H1 (cell line): Measurements from ENCODE around the gene UBE2B. TPM values are rescaled to one million over a fixed set of nuclear protein-coding genes. Genes with fewer than 3 reads are reported as not detected.
A peak's percentile ranks its signal among the peaks of the same experiment; 100 is the strongest.

Experiments used
- ASH2L ChIP-seq: fragments of 200-600, 300-600 bp; sonication (generic); IDR thresholded peaks from one replicate; pipeline ENCODE4 v1.7.1; 2017; ENCODE audit warnings: low read length
- ATF3 ChIP-seq: IDR thresholded peaks from 2 replicates; pipeline ENCODE4 v1.6.1; 2011; ENCODE audit warnings: low read depth, mild to moderate bottlenecking, low read length; ENCODE audit not compliant: insufficient read depth
- BACH1 ChIP-seq: IDR thresholded peaks from 2 replicates; pipeline ENCODE4 v1.6.1; 2012; ENCODE audit warnings: low read length, improper control_type of control experiment
- BCL11A ChIP-seq, 2 experiments: IDR thresholded peaks; one replicate each; pipeline ENCODE4 v1.6.1; 2011; ENCODE audit warnings: low read depth in 2 of 2, low read length in 2 of 2, mild to moderate bottlenecking in 2 of 2
- BRCA1 ChIP-seq: IDR thresholded peaks from 2 replicates; pipeline ENCODE4 v1.6.1; 2012; ENCODE audit warnings: low read depth, low read length, improper control_type of control experiment
- CHD1 ChIP-seq: IDR thresholded peaks from 2 replicates; pipeline ENCODE4 v1.6.1; 2012; ENCODE audit warnings: low read depth, low read length, improper control_type of control experiment
- EP300 ChIP-seq, 2 experiments: IDR thresholded peaks; 1 replicate in 1 of 2; 2 replicates in 1 of 2; pipeline ENCODE4 v1.6.1; 2011 to 2012; ENCODE audit warnings: low read depth in 2 of 2, low read length in 2 of 2, mild to moderate bottlenecking in 2 of 2, borderline replicate concordance in 1 of 2, inconsistent platforms in 1 of 2, moderate library complexity in 1 of 2
- GABPA ChIP-seq: IDR thresholded peaks from 2 replicates; pipeline ENCODE4 v1.6.1; 2011; ENCODE audit warnings: mild to moderate bottlenecking, low read length, moderate library complexity, borderline replicate concordance; ENCODE audit not compliant: insufficient read depth
- GTF2F1 ChIP-seq: IDR thresholded peaks from 2 replicates; pipeline ENCODE4 v1.6.1; 2012; ENCODE audit warnings: low read depth, low read length, improper control_type of control experiment, borderline replicate concordance
- JUN ChIP-seq: IDR thresholded peaks from 2 replicates; pipeline ENCODE4 v1.6.1; 2011; ENCODE audit warnings: low read depth, mild to moderate bottlenecking, improper control_type of control experiment, low read length
- PHF8 ChIP-seq: fragments of 200-600 bp; sonication (generic); conservative IDR thresholded peaks from 2 replicates; pipeline ENCODE4 v1.7.1; 2012; ENCODE audit warnings: low read depth, mild to moderate bottlenecking, inconsistent platforms, low read length, moderate library complexity
- POLR2AphosphoS5 ChIP-seq: IDR thresholded peaks from 2 replicates; pipeline ENCODE4 v1.6.1; 2011; ENCODE audit warnings: low read depth, low read length
- RNF2 ChIP-seq: fragments of 200-900, 300-1000 bp; sonication (generic); IDR thresholded peaks from 2 replicates; pipeline ENCODE4 v1.7.1; 2016; ENCODE audit warnings: borderline replicate concordance, low read depth, mild to moderate bottlenecking, antibody characterized with exemption, low read length; ENCODE audit not compliant: poor library complexity, severe bottlenecking; ENCODE audit errors: missing control alignments
- RXRA ChIP-seq: IDR thresholded peaks from 2 replicates; pipeline ENCODE4 v1.6.1; 2011; ENCODE audit warnings: low read depth, mild to moderate bottlenecking, low read length, moderate library complexity; ENCODE audit not compliant: insufficient read depth
- SAP30 ChIP-seq: fragments of 300-600 bp; sonication (generic); IDR thresholded peaks from 2 replicates; pipeline ENCODE4 v1.7.1; 2012; ENCODE audit warnings: low read length, moderate library complexity, mild to moderate bottlenecking, inconsistent platforms; ENCODE audit not compliant: insufficient read depth, insufficient replicate concordance
- SIX5 ChIP-seq: IDR thresholded peaks from 2 replicates; pipeline ENCODE4 v1.6.1; 2011; ENCODE audit warnings: mild to moderate bottlenecking, low read depth, low read length
- SP2 ChIP-seq: IDR thresholded peaks from 2 replicates; pipeline ENCODE4 v1.6.1; 2012; ENCODE audit warnings: mild to moderate bottlenecking, low read length, inconsistent platforms
- SP4 ChIP-seq: IDR thresholded peaks from 2 replicates; pipeline ENCODE4 v1.6.1; 2012; ENCODE audit warnings: low read length, inconsistent platforms
- SRF ChIP-seq: IDR thresholded peaks from 2 replicates; pipeline ENCODE4 v1.6.1; 2011; ENCODE audit warnings: mild to moderate bottlenecking, low read depth, low read length, moderate library complexity
- TAF7 ChIP-seq: optimal IDR thresholded peaks from 2 replicates; pipeline ENCODE3; 2011; ENCODE audit warnings: low read depth, mild to moderate bottlenecking, inconsistent platforms, low read length, moderate library complexity, borderline replicate concordance
- TBP ChIP-seq: IDR thresholded peaks from 2 replicates; pipeline ENCODE4 v1.6.1; 2011; ENCODE audit warnings: low read depth, low read length, improper control_type of control experiment
- TCF12 ChIP-seq: IDR thresholded peaks from 2 replicates; pipeline ENCODE4 v1.6.1; 2011; ENCODE audit warnings: low read depth, mild to moderate bottlenecking, low read length
- ZNF274 ChIP-seq: IDR thresholded peaks from 2 replicates; pipeline ENCODE4 v1.7.0; 2012; ENCODE audit warnings: low read length, borderline replicate concordance; ENCODE audit errors: extremely low read depth
- polyA plus RNA-seq, 7 experiments: library from polyadenylated mRNA; depleted of rRNA in 3 of 7; stranded (reverse) in 5 of 7; unstranded in 2 of 7; fragments of >200 nt in 5 of 7; fragments of 200-250 nt in 2 of 7; gene quantifications; 1 replicate in 5 of 7; 2 replicates in 1 of 7; 4 replicates in 1 of 7; pipeline versions ENCODE4 v1.2.1 to v1.2.3, GENCODE V29; 2011 to 2013; ENCODE audit warnings: missing spikeins in 2 of 7, mixed read lengths in 2 of 7
- total RNA-seq: library from RNA; stranded (reverse); fragmentation: NEBNext Ultra II Directional; extraction: Animal tissue kit (Norgen Biotek cat#: 25700); gene quantifications from 2 replicates; pipeline ENCODE4 v1.2.1, GENCODE V29; 2021
- TF ChIP-seq, protein P1 (sequence below): IDR thresholded peaks from 2 replicates; pipeline ENCODE4 v1.6.1; 2012; ENCODE audit warnings: inconsistent platforms

UBE2B gene
- total and polyA plus RNA-seq, 2 of the 8 experiments (the other 6 are each of a cell fraction or from before 2014, with no cell fraction given): 15.9 to 46.8 TPM

- TF ChIP-seq, protein P1, sequence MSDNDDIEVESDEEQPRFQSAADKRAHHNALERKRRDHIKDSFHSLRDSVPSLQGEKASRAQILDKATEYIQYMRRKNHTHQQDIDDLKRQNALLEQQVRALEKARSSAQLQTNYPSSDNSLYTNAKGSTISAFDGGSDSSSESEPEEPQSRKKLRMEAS: peak; percentile 91
- peak; percentile 90 for TF ChIP-seq SP2
- 0 out of 2 replicates have a peak, but pooled peaks have one; percentile 54 for TF ChIP-seq RXRA
- TF ChIP-seq EP300 (IDR thresholded peaks at IDR 0.05; ENCODE audit: borderline replicate concordance in 1 of 2, low read depth in 2 of 2, low read length in 2 of 2): peak in 1 of 2 experiments; percentile 78; a peak in 1 of 3 replicates
- TF ChIP-seq RNF2: no peak
- TF ChIP-seq SRF: no peak
- TF ChIP-seq BRCA1: no peak
- peak; percentile 92 for TF ChIP-seq POLR2AphosphoS5
- peak; percentile 94 for TF ChIP-seq TBP
- TF ChIP-seq TAF7: peak; percentile 75
- peak; percentile 69; the same call in 1 of the 2 replicates for TF ChIP-seq GABPA
- no peak for TF ChIP-seq JUN
- no peak for TF ChIP-seq TCF12
- TF ChIP-seq ATF3: 0 out of 2 replicates have a peak, but pooled peaks have one; percentile 17
- peak; percentile 68 for TF ChIP-seq SP4
- no peak for TF ChIP-seq ZNF274
- no peak; the same call in 1 of the 2 replicates for TF ChIP-seq CHD1
- peak; percentile 74 for TF ChIP-seq ASH2L
- no peak for TF ChIP-seq GTF2F1
- no peak for TF ChIP-seq SIX5
- no peak for TF ChIP-seq SAP30
- no peak for TF ChIP-seq BACH1
- peak; percentile 97 for TF ChIP-seq PHF8
- no peak for TF ChIP-seq BCL11A (IDR thresholded peaks at IDR 0.05; ENCODE audit: low read depth in 2 of 2, low read length in 2 of 2)
These were observed 40.3 kb downstream of the UBE2B start, which contains the start of gene CDKN2AIPNL (continued) for GRCh38 chr5:134411546-134412266.
